NOMO-1 treated with DMSO at 0.1 percent for 48 hours (cell line): ENCODE data around the gene MAD1L1.
"Not testable (repeated sequence)": the region's sequence is repeated elsewhere in the genome, so short reads cannot be mapped to it uniquely, and the experiment has no call there.

Experiments used
- DNase-seq: peaks from one replicate; lab custom pipeline; 2025; ENCODE audit not compliant: unreplicated experiment; lab: John Stamatoyannopoulos, UW

The MAD1L1 gene

DNA sequence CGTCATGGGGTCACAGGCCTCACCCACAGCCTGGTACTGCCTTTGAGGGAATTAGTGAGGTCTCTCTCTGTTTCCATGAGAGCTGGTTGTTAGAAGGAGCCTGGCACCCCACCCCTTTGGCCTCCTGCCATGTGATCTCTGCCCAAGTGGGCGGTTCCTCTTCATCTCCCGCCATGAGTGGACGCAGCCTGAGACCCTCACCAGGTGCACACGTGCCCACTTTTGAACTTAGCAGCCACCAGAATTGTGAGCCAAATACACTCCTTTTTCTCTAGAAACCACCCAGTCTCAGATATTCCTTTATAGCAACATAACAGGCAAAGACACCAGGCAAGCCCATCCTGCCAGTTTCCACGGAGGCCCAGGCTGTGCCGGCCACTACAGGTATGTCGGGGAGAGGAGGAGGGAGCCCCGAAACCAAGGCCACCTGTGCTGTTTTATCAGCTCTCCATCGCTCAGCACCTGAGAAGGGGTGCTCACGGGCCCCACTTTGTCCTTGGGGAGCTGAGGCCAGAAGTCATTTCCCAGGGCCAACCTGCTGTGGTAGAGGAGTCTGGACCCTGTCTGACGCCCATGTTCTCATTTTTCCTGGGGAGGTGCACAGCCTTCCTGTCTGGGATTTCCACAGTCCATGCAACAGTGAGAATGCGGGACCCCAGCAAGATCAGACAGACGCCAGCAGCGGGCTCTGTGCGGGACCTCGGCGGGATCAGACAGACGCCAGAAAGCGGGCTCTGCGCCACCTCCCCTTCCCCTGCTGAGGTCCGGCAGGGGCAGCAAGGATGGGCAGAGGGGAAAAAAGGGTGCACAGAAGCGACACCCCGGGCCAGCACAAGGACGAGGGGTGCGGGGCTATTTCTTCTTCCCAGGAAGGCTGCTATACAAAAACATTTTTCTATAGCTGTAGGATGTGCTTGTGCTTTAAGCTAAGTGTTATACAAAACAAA is 342.2 kb downstream of the MAD1L1 start:
- no peak for DNase-seq

DNA sequence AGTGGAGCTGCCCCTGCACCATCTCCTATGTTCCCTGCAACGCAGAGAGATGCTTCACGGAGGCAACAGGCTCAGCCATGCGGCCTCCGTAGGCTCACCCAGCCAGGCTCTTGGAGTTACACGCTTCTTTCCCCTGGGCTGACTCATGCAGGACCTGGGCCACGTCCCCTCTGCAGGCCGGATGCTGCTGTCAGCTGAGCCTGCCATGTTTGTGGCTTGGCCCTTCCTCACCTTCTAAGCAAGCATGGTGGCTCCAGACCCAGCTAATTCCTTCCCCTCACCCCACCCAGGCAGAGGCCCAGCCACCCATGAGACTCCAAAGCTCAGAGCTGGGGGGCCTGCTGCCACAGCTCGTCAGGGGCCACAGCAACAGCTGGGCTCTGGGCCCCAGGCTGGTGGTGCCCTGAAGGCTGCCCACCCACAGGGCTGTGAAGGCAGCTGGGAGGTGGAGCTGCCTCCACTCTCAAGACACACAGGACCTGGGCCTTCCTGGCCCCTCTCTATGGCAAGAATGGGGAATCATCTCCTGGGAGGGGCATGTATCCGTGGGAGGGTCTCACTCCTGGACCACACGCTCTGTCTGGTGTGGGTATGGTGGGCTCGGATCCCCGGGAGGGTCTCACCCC is 343.1 kb downstream of the MAD1L1 start:
- no peak for DNase-seq

DNA sequence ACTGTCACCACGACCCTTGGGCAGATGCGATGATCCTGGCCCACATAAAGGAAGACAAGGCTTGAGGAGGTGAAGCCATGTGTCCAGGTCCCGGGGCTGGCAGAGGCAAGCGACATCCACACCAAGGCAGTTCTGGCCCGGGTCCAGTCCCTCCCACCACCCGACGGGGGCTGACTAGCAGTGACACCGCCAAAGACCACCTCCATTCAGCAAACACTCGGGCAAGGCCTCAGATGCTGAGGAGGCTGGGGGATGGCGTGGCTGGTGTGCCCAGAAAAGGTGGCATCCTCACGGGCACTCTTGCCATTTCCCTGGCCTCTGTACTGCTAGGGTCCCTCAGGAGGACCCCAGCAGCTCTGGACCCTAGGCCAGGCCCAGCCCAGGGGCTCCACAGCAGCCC is 343.7 kb downstream of the MAD1L1 start:
- DNase-seq = no peak

DNA sequence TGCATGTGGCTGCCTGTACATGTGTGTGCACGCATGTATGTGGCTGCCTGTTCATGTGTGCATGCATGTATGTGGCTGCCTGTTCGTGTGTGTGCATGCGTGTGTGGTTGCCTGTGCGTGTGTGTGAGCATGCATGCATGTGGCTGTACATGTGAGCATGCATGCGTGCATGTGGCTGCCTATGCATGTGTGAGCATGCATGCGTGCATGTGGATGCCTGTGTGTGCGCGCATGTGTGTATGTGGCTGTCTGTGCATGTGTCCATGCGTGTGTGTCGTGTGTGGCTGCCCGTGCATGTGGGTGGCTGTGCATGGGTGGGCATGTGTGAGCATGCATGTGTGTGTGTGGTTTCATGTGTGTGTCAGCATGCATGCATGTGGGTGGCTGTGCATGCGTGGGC is 344.3 kb downstream of the MAD1L1 start:
- DNase-seq = no peak

DNA sequence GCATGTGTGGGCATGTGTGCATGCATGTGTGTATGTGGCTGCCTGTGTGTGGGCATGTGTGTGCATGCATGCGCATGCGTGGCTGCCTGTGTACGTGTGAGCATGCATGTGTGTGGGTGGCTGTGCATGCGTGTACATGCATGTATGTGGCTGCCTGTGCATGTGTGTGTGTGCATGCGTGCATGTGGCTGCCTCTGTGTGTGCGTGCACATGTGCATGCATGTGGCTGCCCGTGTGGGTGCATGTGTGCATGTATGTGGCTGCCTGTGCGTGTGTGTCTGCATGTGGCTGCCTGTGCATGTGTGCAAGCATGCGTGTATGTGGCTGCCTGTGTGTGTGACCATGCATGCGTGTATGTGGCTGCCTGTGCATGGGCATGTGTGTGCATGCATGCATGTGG is 345.5 kb downstream of the MAD1L1 start:
- no peak for DNase-seq

DNA sequence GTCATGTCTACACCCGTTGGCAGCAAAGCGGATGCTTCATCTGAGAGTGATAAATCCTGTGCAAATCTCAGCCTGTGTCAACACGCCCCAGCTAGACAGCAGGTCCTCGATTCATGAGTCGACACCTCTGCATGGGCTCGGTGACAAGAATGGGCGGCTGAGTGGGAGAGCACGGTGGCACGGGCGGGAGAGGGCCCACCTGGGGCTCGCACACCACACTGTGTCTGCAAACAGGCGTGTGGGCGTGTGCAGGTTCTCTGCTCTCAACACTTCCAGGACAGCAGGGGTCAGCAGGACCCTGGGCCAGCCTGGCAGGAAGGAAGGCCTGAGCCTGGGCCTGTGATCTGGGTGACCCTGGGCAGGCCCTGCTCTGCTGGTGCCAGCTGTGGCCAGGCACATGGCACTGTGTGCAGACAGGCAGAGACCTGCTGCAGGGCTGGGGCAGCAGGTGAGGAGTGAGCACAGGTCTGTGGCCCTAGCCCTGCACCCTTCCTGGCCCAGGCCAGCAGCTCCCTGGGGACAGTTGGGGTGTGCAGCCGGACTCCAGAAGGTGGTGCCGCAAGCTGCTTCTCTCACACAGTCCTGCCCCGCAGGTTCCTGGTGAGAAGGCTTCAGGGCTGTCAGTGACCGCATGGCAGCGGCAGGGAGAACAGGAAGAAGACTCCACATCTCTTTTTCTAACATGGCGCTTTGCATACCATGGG is 346.2 kb downstream of the MAD1L1 start:
- DNase-seq = no peak

DNA sequence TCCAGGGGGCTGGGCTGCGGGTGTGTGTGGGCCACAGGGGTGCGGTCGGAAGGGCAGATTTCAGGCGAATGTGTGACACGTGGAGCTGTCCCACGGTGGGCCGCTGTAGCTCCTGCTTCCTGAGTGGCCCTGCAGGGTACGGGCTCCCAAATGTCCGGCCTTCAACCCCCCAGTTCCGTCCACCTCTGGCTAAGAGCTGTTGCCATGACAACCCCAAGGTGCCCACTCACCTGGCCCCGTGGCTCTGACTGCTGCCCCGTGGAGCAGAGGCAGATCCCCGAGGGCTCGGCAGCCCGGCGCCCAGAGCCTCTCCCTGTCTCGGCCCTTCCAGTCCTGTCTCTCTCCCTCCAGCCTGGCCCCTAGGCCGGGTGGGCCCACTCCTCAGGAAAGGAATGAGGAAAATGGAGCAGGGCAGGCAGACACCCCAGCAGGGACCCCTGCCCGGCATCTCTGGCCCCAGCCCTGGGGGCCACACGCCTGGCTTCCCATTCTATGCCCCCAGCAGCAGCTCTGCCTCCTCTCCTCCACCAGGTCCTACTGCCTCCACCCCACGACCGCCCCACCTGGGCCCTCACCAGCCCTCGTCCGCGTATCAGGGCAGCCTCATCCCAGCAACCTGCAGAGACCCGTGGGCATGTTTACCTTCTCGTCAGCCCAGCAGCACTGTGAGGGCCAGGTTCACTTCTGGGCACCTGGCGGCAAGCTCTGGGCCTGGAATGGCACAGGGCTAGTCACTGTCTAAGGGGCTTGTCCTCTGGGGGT is 347.1 kb downstream of the MAD1L1 start:
- DNase-seq = no peak

DNA sequence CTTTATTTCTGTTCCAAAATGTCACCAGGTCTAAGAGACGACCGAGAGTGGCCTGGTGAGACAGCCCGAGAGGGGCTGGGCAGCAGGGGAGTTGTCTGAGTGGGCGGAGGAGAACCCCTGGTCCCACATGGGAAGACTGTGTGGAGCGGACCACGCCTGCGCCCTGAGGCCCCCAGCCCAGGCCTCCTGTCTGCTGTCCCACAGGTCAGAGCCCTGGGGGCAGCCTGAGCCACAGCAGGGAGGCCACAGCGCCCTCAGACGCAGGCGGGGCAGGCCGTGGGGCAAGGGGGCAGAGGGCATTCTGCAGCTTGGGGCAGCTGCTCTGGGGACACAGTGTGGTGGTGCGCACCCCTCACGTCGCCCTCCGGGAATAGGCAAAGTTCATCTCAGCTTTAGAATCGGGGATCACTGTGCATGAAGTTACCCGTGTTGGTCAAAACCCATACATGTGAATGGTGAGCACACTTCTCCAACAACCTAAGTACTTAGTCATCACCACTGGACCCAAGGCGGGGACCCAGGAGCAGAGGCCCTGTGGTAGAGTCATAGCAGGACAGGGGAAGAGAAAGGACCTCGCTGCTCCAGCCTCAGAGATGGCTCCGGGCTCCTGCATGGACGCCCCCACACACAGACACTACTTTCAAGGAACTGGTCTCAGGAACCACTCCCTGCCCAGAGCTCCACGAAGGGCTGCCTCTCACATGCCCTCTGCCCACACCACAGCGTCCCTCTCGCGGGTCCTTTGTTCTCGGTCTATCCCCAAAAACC is 348.0 kb downstream of the MAD1L1 start:
- DNase-seq = no peak

DNA sequence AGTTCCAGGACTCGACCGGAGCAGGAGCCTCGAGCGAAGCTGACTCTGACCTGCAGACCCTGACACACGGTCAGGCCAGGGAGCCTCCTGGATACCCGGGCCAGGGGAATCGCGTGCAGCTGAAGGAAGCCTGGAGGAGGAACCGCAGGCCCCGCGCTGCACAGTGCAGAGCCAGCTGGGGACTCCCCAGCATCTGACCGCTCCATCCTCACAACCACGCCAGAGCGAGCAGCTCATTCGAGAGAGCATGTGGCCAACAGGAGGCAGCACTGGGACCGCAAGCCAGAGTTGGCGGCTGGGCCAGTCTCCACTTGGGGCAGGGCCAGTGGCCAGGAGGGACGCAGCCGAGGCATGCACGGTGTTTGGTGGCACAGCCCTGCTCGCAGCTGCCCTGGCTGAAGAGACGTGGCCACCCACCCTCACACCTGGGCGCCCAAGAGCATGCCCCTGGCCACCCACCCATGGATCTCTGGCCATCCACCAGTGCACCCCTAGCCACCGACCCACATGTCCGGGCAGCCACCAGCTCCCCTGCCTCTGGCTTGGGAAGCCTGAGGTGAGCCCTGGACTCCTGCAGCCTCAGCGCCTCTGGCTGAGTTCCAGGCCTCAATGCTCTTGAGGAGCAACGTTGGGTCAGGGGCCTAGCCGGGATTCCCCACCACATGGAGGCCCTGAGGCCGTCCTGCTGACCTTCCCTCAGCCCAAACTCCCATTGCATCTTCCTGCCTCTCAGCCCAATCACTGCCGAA is 348.7 kb downstream of the MAD1L1 start:
- no peak for DNase-seq

DNA sequence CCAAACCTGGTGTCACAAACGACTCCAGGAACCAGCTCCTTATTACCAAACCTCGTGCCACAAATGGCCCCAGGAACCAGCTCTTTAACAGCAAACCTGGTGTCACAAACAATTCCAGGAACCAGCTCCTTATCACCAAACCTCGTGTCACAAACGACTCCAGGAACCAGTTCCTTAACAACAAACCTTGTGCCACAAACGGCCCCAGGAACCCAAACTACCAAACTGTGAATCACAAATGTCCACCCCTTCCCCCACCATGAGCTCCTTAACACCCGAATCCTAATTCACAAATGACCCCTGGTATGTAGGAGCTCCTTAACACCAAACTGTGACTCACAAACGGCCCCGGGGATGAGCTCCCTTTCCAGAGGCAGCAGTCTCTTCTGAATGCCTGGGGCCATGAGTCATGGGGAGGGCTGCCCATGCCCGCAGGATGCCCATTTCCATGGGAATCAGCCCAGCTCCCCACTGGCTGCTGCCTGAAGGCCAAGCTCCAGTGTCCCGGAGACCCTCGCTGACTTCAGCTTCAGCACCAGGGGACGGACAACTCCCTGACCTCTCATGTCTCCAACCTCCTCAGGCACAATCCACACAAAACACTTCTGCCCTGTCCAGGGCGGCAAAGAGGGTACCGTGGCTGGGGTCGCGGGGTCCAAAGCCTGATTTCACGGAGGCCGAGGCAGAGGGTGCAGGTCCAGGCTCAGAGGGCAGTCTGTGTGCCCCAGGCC is 349.5 kb downstream of the MAD1L1 start:
- peak; percentile 15 for DNase-seq

DNA sequence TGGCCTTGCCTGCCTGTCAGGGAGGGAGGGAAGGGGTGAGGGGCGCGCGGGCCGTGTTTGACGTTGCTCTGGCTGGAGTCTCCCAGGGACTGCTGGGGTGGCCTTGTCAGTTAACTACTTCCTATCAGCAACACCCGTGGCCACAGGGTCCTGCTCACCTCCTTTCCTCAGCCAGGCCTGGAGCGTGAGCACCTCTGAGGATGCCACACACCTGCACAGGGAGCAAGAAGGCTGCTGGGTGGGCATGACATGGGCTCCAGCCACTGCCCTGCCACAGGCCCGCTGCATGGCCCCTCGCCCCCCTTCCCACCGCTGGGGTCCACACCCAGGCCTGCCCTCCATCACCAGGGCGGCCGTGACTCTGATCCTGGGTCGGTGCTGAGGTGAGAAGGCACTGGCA is 350.3 kb downstream of the MAD1L1 start:
- DNase-seq = no peak

DNA sequence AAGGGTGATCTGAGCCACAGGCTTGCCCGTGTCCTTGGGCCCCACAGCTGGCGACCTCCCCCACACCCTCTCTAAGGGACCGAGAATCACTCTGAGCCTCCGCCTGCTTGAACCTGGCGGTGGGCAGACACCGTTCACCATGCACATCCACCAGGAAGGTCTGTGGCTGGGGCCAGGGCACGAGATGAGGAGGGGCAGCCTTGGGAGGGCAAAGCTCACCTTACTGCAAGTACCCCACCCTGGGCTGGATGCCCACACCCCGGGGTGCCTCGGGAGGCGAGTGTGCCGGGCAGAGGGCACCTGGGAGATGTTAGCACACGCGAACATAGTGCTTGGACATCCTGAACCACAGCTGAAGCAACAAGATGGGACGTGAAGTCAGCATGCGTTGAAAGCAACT is 350.8 kb downstream of the MAD1L1 start:
- no peak for DNase-seq

DNA sequence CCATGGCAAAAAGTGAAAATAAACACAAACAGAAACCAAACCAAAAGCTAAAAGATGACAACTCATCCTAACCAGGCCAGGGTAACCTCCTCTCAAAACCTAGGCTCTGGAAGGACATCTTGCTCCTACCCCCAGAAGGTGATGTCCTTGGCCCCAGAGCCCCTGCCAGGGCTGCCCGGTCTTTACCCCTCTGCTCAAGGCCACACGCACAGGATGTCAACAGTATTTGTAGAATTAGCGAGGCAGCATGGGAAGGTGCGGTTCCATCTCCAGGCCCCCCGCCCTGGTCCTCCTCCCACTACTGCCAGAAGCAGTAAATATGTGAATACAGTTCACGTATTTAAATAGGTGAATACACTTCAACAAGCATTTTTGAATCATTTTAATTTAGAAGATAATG is 356.1 kb downstream of the MAD1L1 start:
- DNase-seq = not testable (repeated sequence)

DNA sequence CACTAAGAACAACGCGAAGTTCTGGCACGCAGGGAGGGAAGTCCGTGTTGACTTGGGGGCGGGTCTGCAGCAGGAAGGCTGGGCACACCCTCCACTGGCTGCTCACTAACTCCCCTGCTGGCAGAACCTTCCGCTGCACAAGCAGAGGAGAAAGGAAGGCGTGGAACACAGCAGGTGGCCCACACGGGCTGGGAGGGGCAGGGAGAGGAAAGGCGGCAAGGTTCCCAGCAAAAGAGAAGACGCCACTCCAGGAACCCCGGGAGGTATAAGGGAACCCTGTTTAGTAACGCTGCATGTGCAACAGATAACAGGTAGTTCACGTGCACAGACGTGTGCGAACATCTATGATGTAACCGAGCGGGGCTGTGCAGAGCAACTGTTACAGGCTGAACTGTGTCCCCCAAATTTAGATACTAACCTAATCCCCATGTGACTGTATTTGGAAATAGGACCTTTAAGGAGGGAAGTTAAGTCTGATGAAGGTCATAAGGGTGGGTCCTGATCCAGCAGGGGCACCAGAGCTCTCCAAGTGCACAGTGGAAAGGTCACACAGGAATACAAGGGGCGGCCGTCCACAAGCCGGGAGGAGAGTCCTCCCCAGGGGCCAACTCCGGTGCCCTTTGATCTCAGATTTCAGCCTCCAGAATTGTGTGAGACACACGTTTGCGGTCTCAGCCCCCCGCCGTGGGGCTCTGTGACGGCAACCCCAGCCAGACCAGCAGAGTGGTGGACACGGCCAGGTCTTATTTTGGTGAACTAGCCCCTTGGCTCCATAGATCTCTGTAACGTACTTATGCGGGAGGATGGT is 357.1 kb downstream of the MAD1L1 start:
- DNase-seq = not testable (repeated sequence)

DNA sequence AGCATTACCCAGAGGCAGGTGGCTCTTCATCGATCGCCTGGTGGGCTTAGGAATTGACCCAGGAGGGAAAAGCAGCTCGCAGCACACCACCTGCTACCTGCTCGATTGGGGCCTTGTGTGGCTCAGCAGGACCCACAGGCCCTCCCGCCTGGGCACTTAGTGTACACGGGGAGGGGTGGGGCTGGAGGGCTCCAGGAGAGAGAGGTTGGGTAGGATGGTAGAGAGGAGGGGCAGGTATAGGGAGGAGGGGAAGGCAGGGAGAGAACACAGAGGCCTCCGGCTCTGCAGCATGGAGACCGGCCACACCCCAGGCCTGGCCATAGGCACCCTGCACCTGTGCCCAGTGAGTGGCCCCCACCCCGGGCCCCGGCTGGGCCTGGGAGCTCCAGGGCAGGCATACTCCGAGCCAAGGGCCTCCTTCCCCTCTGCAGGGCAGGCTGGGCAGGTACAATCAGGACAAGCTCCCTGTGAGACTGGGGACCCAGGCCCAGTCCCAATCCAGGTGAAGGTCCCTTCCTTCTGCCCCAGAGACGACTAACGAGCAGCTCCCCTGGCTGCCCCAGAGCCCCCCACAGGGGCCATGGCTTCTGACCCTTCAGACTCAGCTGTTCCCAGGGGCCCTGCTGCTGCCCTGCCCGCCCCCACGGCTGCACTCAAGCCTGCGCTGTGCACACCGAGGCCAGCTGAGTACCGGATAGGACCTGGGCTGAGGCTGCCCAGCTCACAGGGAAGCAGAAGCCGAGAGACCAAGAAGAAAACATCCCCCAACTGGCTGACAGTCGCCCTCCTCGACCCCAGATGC is 358.0 kb downstream of the MAD1L1 start:
- DNase-seq = not testable (repeated sequence)

DNA sequence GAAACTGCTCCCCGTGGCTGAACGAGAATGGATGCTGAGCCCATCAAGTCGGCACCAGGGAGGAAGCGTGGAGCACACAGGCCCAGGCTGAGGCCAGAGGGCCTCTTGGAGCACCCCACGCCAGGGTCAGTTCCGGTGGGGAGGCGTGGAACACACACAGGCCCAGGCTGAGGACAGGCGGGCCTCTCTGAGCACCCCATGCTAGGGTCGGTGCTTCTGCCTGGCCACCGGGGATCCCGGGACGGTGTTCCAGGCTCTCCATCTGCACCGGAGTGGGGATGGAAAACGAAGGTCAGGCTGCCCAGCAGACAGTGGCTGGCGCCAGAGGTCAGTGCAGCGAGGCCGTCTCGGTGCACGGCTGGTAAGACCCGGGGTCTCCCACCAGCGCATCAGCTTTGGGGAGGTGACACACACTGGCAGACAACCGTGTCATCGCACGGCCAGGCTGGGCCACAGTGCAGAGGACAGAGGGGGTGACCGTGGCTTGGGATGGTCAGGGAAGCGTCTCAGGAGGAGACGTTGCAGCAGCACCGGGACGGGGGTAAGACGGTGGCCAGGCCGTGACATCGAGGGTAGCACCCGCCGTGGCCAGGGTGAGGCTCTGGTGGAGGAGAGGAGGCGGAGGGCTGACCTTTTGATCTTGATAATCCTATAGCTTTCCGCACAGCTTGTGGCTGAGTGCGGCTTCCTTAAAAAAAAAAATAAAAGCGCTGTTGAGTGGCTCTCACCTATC is 358.7 kb downstream of the MAD1L1 start:
- no peak for DNase-seq

DNA sequence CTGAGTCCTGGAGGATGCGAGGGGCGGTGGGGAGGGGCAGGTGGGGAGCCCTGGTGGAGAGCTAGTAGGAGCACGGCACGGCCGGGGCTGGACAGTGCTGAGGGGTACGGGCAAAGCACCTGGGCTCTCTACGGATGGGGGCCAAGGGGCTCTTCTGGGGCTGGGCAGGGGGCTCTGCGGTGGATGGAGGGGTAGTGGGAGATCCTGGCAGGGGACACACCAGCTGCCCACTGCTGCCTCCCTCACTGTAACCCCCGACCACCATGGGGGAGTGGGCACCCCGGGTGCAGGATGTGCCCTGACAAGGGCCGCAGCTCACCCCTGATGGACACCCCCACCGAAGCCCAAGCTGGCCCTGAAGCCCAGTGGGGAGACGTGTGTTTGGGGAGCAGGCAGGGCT is 359.3 kb downstream of the MAD1L1 start:
- no peak for DNase-seq
